ENCODE data around the gene HUS1B.

DNA sequence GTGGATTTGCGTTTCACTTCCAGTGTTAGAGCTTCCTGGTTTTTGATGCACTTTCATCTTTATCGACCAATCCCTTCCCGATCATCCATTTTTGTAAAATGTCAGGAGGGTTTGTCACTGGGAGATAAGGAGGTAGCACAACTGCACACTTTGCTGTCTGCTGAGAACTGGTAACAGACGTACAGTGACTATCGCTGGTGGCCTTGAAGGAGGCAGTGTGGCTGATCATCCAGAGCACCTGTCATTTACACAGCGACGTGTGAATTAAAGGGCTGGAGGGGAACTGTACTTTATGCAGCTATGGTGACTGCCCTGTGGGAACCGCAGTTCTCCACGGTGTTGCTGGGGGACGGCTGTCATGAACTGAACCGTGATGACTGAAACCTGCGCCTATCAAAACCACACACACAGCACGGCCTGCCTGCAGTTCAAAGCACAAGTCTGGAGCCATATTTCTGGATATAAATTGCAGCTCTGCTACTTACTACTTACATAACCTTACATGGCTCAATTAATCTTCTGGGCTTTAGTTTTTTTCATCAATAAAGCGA, 50.0 kb downstream of the HUS1B start:
- no peak for TF ChIP-seq CTCF (IDR thresholded peaks at IDR 0.05; ENCODE audit: low read depth, low read length, poor library complexity, severe bottlenecking)
- TF ChIP-seq EZH2phosphoT487 (IDR thresholded peaks at IDR 0.05; ENCODE audit: borderline replicate concordance, low read length): no peak
